Measurements from ENCODE around the gene KIFC3.
A peak's percentile ranks its signal among the peaks of the same experiment; 100 is the strongest.

KIFC3 gene

GRCh38 chr16:57743458-57743857, 58.8 kb downstream of the KIFC3 start:
- no peak for ATAC-seq
- H3K9me3 Mint-ChIP-seq = no peaks in the 10 kb centered on the region

GRCh38 chr16:57742543-57742942, 59.7 kb downstream of the KIFC3 start:
- H3K27me3 Mint-ChIP-seq = no peaks in the 10 kb centered on the region
- ATAC-seq (no peak), DNase-seq (no peak)
- H3K4me3 Mint-ChIP-seq = no peak overlapping the region
- no peaks in the 10 kb centered on the region for H3K9me3 Mint-ChIP-seq
- peaks cover 2% of the 10 kb centered on the region for H3K4me1 Mint-ChIP-seq
- H3K36me3 Mint-ChIP-seq (ENCODE audit: low read depth) = peaks cover 11% of the 10 kb centered on the region
- H3K27ac Mint-ChIP-seq = no peak overlapping the region

More at GRCh38 chr16:57743458-57743857, 58.8 kb downstream of the KIFC3 start:
- Mint-ChIP-seq H3K4me3 (no peak overlapping the region), H3K4me1 (no peaks in the 10 kb centered on the region), H3K36me3 (ENCODE audit: low read depth) (peaks cover 9% of the 10 kb centered on the region), H3K27me3 (no peaks in the 10 kb centered on the region), H3K27ac (no peak overlapping the region)
- no peak for DNase-seq

GRCh38 chr16:57741660-57742191, 60.6 kb downstream of the KIFC3 start:
- Mint-ChIP-seq H3K36me3 (ENCODE audit: low read depth) (peaks cover 15% of the 10 kb centered on the region), H3K27me3 (no peaks in the 10 kb centered on the region), H3K27ac (no peak overlapping the region), H3K4me3 (no peak overlapping the region), H3K9me3 (no peaks in the 10 kb centered on the region), H3K4me1 (peaks cover 10% of the 10 kb centered on the region)
- DNase-seq (no peak), ATAC-seq (no peak)

- Mint-ChIP-seq H3K9me3 (no peaks in the 10 kb centered on the region), H3K27me3 (no peaks in the 10 kb centered on the region), H3K36me3 (ENCODE audit: low read depth) (peaks cover 16% of the 10 kb centered on the region), H3K27ac (no peak overlapping the region), H3K4me3 (no peak overlapping the region), H3K4me1 (peaks cover 17% of the 10 kb centered on the region)
- ATAC-seq (no peak), DNase-seq (no peak)
Measured at GRCh38 chr16:57740423-57741071, 61.7 kb downstream of the KIFC3 start.

- Mint-ChIP-seq H3K9me3 (no peaks in the 10 kb centered on the region), H3K27me3 (peaks cover 2% of the 10 kb centered on the region), H3K36me3 (ENCODE audit: low read depth) (peaks cover 19% of the 10 kb centered on the region), H3K4me3 (no peak overlapping the region), H3K4me1 (peaks cover 22% of the 10 kb centered on the region), H3K27ac (no peak overlapping the region)
- ATAC-seq (no peak), DNase-seq (no peak)
Measured at GRCh38 chr16:57739756-57740422, 62.4 kb downstream of the KIFC3 start.

- DNase-seq = no peak
- ATAC-seq = no peak
- Mint-ChIP-seq H3K27me3 (peaks cover 2% of the 10 kb centered on the region), H3K27ac (no peak overlapping the region), H3K9me3 (no peaks in the 10 kb centered on the region), H3K4me1 (peaks cover 30% of the 10 kb centered on the region), H3K36me3 (ENCODE audit: low read depth) (peaks cover 17% of the 10 kb centered on the region), H3K4me3 (no peak overlapping the region)
Measured at GRCh38 chr16:57738844-57739243, 63.4 kb downstream of the KIFC3 start.

- no peak for ATAC-seq
- H3K27ac Mint-ChIP-seq = peak overlapping the region; percentile 93
- peak overlapping the region; percentile 97 for H3K4me3 Mint-ChIP-seq
- peaks cover 12% of the 10 kb centered on the region for H3K9me3 Mint-ChIP-seq
- H3K4me1 Mint-ChIP-seq = peaks cover 34% of the 10 kb centered on the region
- DNase-seq = peak; percentile 47
- H3K27me3 Mint-ChIP-seq = peaks cover 2% of the 10 kb centered on the region
- peaks cover 22% of the 10 kb centered on the region for H3K36me3 Mint-ChIP-seq (ENCODE audit: low read depth)
Measured at GRCh38 chr16:57736419-57737351, 65.6 kb downstream of the KIFC3 start.

- Mint-ChIP-seq H3K27ac (peak within 1 kb of the TSS; percentile 93), H3K9me3 (peaks cover 12% of the 10 kb centered on the region), H3K4me3 (peak within 1 kb of the TSS; percentile 97), H3K36me3 (ENCODE audit: low read depth) (peaks cover 19% of the 10 kb centered on the region), H3K4me1 (peaks cover 34% of the 10 kb centered on the region), H3K27me3 (peaks cover 2% of the 10 kb centered on the region)
- ATAC-seq = no peak
- peak; percentile 15 for DNase-seq
Measured at GRCh38 chr16:57735755-57736418, 66.4 kb downstream of the KIFC3 start, which contains the start of gene KATNB1. Gene KATNB1, plus strand, starts transcription at chr16:57735770. Its CDS starts 1,474 bp downstream, at chr16:57737244.

GRCh38 chr16:57734925-57735754, 67.2 kb downstream of the KIFC3 start:
- Mint-ChIP-seq H3K9me3 (peaks cover 12% of the 10 kb centered on the region), H3K27ac (peak overlapping the region; percentile 93), H3K4me3 (peak overlapping the region; percentile 97), H3K4me1 (peaks cover 34% of the 10 kb centered on the region), H3K27me3 (peaks cover 2% of the 10 kb centered on the region), H3K36me3 (ENCODE audit: low read depth) (peaks cover 19% of the 10 kb centered on the region)
- ATAC-seq (peak; percentile 91), DNase-seq (peak; percentile 98)

GRCh38 chr16:57734308-57734924, 67.9 kb downstream of the KIFC3 start:
- peak overlapping the region; percentile 97 for H3K4me3 Mint-ChIP-seq
- peaks cover 19% of the 10 kb centered on the region for H3K36me3 Mint-ChIP-seq (ENCODE audit: low read depth)
- peaks cover 2% of the 10 kb centered on the region for H3K27me3 Mint-ChIP-seq
- peaks cover 34% of the 10 kb centered on the region for H3K4me1 Mint-ChIP-seq
- ATAC-seq (no peak), DNase-seq (no peak)
- peaks cover 12% of the 10 kb centered on the region for H3K9me3 Mint-ChIP-seq
- H3K27ac Mint-ChIP-seq = peak overlapping the region; percentile 93

GRCh38 chr16:57732714-57733113, 69.6 kb downstream of the KIFC3 start:
- peak overlapping the region; percentile 30 for H3K4me3 Mint-ChIP-seq
- H3K27ac Mint-ChIP-seq = no peak overlapping the region

GRCh38 chr16:57732037-57732436, 70.3 kb downstream of the KIFC3 start:
- H3K4me3 Mint-ChIP-seq = no peak overlapping the region
- no peak for DNase-seq
- peaks cover 2% of the 10 kb centered on the region for H3K27me3 Mint-ChIP-seq
- ATAC-seq = no peak
- peaks cover 12% of the 10 kb centered on the region for H3K9me3 Mint-ChIP-seq
- H3K4me1 Mint-ChIP-seq = peaks cover 28% of the 10 kb centered on the region
- no peak overlapping the region for H3K27ac Mint-ChIP-seq
- peaks cover 13% of the 10 kb centered on the region for H3K36me3 Mint-ChIP-seq (ENCODE audit: low read depth)

More at GRCh38 chr16:57732714-57733113, 69.6 kb downstream of the KIFC3 start:
- no peak for DNase-seq
- H3K27me3 Mint-ChIP-seq = peaks cover 2% of the 10 kb centered on the region
- H3K9me3 Mint-ChIP-seq = peaks cover 12% of the 10 kb centered on the region
- no peak for ATAC-seq
- peaks cover 34% of the 10 kb centered on the region for H3K4me1 Mint-ChIP-seq
- peaks cover 19% of the 10 kb centered on the region for H3K36me3 Mint-ChIP-seq (ENCODE audit: low read depth)

Measured in activated naive CD8-positive, alpha-beta T cell treated with anti-CD3 and anti-CD28 coated beads, Interleukin-2, amount 50 U/mL, for 24 hours (primary cell).